ENCODE data around the gene GNA12.

GNA12 gene

GRCh38 chr7:2886900-2887299 lies 42.8 kb upstream of the GNA12 start:
- TF ChIP-seq FOXP2 (optimal IDR thresholded peaks at IDR 0.05; ENCODE audit: borderline replicate concordance, extremely low read depth, extremely low read length, insufficient read depth), result peak; percentile 75
- TF ChIP-seq SIN3A (IDR thresholded peaks at IDR 0.05; ENCODE audit: borderline replicate concordance, insufficient read depth, low read length), result no peak

GRCh38 chr7:2886391-2886790 lies 42.3 kb upstream of the GNA12 start:
- TF ChIP-seq TAF1 (IDR thresholded peaks at IDR 0.05; ENCODE audit: borderline replicate concordance, insufficient read depth, low read length), result no peak
- no peak for TF ChIP-seq REST (IDR thresholded peaks at IDR 0.05; ENCODE audit: insufficient read depth in 1 of 2, low read depth in 2 of 2, low read length in 2 of 2)
- TF ChIP-seq SIN3A (IDR thresholded peaks at IDR 0.05; ENCODE audit: borderline replicate concordance, insufficient read depth, low read length), result no peak
- no peak for TF ChIP-seq POLR2AphosphoS5 (IDR thresholded peaks at IDR 0.05; ENCODE audit: low read depth, low read length)
- no peak for TF ChIP-seq FOXP2 (optimal IDR thresholded peaks at IDR 0.05; ENCODE audit: borderline replicate concordance, extremely low read depth, extremely low read length, insufficient read depth)

- no peak for TF ChIP-seq SIN3A (IDR thresholded peaks at IDR 0.05; ENCODE audit: borderline replicate concordance, insufficient read depth, low read length)
- no peak for TF ChIP-seq FOXP2 (optimal IDR thresholded peaks at IDR 0.05; ENCODE audit: borderline replicate concordance, extremely low read depth, extremely low read length, insufficient read depth)
- TF ChIP-seq POLR2AphosphoS5 (IDR thresholded peaks at IDR 0.05; ENCODE audit: low read depth, low read length), result no peak
- no peak for TF ChIP-seq REST (IDR thresholded peaks at IDR 0.05; ENCODE audit: insufficient read depth in 1 of 2, low read depth in 2 of 2, low read length in 2 of 2)
- TF ChIP-seq TAF1 (IDR thresholded peaks at IDR 0.05; ENCODE audit: borderline replicate concordance, insufficient read depth, low read length), result no peak
Observed at GRCh38 chr7:2884161-2884560, 40.1 kb upstream of the GNA12 start.

GRCh38 chr7:2883101-2883500 lies 39.0 kb upstream of the GNA12 start:
- TF ChIP-seq REST (IDR thresholded peaks at IDR 0.05; ENCODE audit: insufficient read depth in 1 of 2, low read depth in 2 of 2, low read length in 2 of 2), result no peak
- TF ChIP-seq FOXP2 (optimal IDR thresholded peaks at IDR 0.05; ENCODE audit: borderline replicate concordance, extremely low read depth, extremely low read length, insufficient read depth), result no peak
- TF ChIP-seq SIN3A (IDR thresholded peaks at IDR 0.05; ENCODE audit: borderline replicate concordance, insufficient read depth, low read length), result no peak
- TF ChIP-seq POLR2AphosphoS5 (IDR thresholded peaks at IDR 0.05; ENCODE audit: low read depth, low read length), result no peak
- TF ChIP-seq TAF1 (IDR thresholded peaks at IDR 0.05; ENCODE audit: borderline replicate concordance, insufficient read depth, low read length), result no peak

- TF ChIP-seq TAF1 (IDR thresholded peaks at IDR 0.05; ENCODE audit: borderline replicate concordance, insufficient read depth, low read length) (no peak), SIN3A (IDR thresholded peaks at IDR 0.05; ENCODE audit: borderline replicate concordance, insufficient read depth, low read length) (no peak), FOXP2 (optimal IDR thresholded peaks at IDR 0.05; ENCODE audit: borderline replicate concordance, extremely low read depth, extremely low read length, insufficient read depth) (no peak), POLR2AphosphoS5 (IDR thresholded peaks at IDR 0.05; ENCODE audit: low read depth, low read length) (no peak), REST (IDR thresholded peaks at IDR 0.05; ENCODE audit: insufficient read depth in 1 of 2, low read depth in 2 of 2, low read length in 2 of 2) (no peak)
Observed at GRCh38 chr7:2882111-2882510, 38.0 kb upstream of the GNA12 start.

Data from PFSK-1 (cell line).